RWPE1 (cell line): ENCODE measurements around the gene CTIF.
A peak's percentile ranks its signal among the peaks of the same experiment; 100 is the strongest.
"Not testable (repeated sequence)": the region's sequence is repeated elsewhere in the genome, so short reads cannot be mapped to it uniquely, and the experiment has no call there.

ENCODE experiments used
- CTCF ChIA-PET: fragments of 350-600 bp; sonication (Branson Sonifier 250); formaldehyde crosslinking; extraction: SDS; loops from one replicate; lab custom pipeline; 2021; lab: Yijun Ruan, JAX
- POLR2A ChIA-PET: fragments of 400-600 bp; formaldehyde crosslinking; extraction: SDS; loops from one replicate; lab custom pipeline; 2020; ENCODE audit warnings: antibody characterized with exemption; ENCODE audit not compliant: low non-redundant PET; lab: Yijun Ruan, JAX
- DNase-seq: peaks from one replicate; pipeline ENCODE4 v3.0.0; 2012; ENCODE audit warnings: low spot score
- H3K27ac ChIP-seq: fragments of 450-650 bp; 2 replicates; pipeline ENCODE4 v1.5.1; 2017
- TF ChIP-seq, protein P1 (sequence below): fragments of 450-650 bp; conservative IDR thresholded peaks from 2 replicates; pipeline ENCODE4 v1.5.1; 2017; ENCODE audit warnings: low read depth, mild to moderate bottlenecking

The CTIF gene

DNA sequence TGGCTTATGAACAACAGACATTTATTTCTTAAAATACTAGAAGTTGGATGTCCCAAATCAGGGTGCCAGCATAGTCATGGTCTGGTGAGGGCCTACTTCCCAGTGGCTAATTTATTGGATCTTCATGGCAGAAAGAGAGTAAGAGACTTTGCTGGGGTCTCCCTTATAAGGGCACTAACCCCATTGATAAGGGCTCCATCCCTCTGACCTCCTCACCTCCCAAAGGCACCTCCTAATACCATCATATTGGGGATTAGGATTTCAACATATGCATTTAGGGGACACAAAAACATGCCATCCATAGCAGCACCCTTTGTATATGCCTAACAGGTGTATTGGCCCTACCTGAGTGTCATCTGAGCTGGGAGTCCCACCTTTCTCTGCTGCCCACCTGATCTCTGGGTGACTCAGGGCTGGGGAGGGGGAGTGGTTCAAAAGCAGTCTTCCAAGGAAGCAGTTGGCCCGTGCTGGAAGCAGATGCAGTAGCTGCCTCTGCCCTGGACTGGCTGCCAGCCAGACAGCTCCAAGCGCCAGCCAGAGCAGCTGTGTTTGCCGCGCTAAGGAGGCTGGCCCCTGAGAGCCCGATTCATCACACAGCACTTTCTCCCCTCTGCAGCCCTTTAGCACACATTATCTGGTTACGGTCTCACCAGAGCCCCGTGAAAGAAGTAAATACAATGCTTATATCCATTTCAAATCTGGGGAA is 327.4 kb downstream of the CTIF start:
- POLR2A ChIA-PET = no interaction called here
- CTCF ChIA-PET = interaction anchor here (0.6 kb wide), 1 partner anchor 47 kb away, joined by 3 read pairs; no protein-coding TSS in a partner anchor
- H3K27ac ChIP-seq = peak overlapping the region; percentile 38
- TF ChIP-seq, protein P1, sequence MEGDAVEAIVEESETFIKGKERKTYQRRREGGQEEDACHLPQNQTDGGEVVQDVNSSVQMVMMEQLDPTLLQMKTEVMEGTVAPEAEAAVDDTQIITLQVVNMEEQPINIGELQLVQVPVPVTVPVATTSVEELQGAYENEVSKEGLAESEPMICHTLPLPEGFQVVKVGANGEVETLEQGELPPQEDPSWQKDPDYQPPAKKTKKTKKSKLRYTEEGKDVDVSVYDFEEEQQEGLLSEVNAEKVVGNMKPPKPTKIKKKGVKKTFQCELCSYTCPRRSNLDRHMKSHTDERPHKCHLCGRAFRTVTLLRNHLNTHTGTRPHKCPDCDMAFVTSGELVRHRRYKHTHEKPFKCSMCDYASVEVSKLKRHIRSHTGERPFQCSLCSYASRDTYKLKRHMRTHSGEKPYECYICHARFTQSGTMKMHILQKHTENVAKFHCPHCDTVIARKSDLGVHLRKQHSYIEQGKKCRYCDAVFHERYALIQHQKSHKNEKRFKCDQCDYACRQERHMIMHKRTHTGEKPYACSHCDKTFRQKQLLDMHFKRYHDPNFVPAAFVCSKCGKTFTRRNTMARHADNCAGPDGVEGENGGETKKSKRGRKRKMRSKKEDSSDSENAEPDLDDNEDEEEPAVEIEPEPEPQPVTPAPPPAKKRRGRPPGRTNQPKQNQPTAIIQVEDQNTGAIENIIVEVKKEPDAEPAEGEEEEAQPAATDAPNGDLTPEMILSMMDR = no peak
- DNase-seq = no peak

DNA sequence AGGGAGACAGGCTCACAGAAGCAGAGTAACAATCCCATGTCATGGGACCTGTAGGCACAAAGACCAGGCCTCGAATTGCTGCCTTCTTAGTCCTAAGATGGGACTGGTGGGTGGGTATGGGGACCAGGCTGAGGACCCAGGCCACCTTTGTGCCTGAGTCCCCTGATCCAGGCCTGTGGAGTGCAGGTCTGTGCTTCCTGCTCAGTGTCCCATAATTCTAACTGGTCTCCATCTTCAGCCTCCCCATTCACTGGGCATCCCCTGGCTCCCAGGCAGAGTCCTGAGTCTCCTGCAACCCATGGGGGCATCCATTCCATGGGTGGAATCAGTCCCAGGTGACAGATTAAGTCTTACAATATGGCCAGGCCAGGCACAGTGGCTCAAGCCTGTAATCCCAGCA is 328.0 kb downstream of the CTIF start:
- H3K27ac ChIP-seq = peak overlapping the region; percentile 38
- CTCF ChIA-PET = no interaction called here
- DNase-seq = no peak
- TF ChIP-seq, protein P1 = no peak
- POLR2A ChIA-PET = no interaction called here

DNA sequence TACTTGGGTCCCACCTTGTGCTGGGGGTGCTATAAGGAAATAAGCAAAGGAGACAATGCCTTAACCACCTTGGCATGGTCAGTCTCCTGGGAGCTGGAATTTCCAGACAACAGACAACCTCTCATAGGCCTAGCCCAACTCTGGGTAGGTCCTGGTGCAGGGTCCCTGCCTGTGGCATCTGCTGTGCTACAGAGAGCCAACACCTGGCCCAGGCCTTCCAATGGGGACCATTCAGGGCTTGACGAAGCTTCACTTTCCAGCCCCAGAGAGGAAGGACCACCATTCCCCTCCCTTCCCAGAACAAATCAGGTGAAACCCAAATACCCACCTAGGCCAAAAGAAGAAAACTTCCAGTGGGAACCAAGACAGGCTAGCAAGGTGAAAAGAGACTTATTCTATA is 329.1 kb downstream of the CTIF start:
- H3K27ac ChIP-seq = no peak overlapping the region
- TF ChIP-seq, protein P1 = no peak
- ChIA-PET CTCF (no interaction called here), POLR2A (no interaction called here)
- no peak for DNase-seq

DNA sequence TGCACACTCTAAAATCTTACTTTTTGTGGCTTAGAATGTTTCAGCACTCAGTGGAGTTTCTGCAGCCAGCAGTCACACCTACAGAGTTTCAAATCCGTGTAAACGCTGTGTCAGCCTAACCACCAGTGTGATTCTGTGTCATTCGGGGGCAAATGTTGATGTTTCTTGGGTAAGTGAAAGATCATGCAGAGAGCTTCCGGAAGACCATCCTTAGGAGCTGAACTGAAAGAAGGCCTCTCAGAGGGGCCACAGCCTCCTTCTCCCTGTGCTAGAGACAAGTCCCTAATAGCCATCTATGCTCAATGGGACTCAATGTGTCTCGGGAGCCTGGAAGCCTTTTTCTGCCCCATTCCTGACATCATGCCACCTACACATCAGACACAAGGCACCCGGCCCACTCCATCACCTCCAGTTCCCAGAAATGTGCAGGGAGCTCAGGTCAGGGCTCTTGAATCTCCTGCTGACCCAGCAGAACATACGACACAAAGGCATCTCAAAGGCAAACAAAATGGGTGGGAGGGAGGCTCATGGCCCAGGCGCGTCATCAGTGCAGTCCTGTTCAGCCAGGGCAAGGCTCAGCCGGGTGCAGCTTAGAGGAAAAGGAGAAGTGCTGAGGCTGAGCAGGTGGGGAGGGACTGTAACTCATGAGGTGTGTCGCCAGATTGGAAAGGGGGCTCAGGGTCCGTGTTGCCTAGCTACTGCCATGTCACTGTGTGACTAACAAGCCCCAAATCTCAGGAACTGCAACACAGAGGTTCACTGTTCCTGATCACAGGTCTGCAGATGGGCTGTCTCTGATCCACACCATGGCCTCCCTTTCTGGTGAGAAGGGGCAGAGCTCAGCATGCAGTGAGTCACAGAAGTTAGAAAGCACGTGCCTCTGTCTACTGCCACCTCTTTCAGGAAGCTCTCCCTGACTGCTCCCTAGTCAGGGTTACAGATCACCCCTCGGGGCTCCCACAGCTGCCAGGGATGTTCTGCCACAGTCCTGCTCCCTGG is 329.9 kb downstream of the CTIF start:
- TF ChIP-seq, protein P1 = no peak
- no peak for DNase-seq
- POLR2A ChIA-PET = no interaction called here
- H3K27ac ChIP-seq = 0 out of 2 replicates have a peak overlapping the region, but pooled peaks have one; percentile 3
- CTCF ChIA-PET = no interaction called here

DNA sequence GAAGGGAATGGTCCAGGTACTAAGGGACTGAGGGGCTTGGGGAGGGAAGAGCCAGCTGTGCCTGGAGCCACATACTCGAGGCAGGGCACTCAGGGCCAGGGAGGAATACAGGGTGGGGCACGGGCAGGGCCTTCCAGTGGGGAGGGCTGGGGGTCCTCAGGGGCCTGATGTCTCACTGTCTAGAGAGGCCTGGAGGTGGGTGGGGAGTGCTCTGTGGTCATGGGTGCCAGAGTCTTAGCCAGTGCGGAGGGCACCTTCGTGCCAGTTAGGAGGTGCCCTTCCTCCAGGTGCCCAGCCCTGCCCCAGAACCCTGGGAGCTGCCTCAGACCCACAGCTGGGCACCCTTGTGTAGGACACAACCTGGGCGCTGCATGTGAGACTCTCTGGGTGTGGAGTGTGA is 330.8 kb downstream of the CTIF start:
- ChIA-PET CTCF (no interaction called here), POLR2A (no interaction called here)
- TF ChIP-seq, protein P1 = no peak
- DNase-seq = no peak
- no peak overlapping the region for H3K27ac ChIP-seq

DNA sequence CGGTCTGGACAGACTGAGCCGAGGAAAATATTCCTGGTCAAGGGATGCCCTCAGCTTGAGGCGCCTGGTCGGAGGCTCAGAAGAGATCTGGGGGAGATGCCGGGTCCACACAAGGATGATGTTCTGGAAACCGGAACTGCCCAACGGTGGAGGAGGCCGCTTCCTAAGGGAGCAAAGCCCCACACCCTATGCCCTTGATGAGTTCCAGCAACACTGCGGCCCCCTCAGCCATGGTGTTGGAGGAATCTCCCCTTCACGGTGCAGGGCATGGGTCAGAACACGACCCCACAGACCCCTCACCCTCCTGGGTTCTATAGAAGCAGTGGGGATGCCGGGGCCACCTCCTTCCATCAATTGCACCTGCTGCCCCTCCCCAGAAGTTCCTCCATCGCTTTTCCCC is 332.1 kb downstream of the CTIF start:
- DNase-seq, POLR2A ChIA-PET, CTCF ChIA-PET, H3K27ac ChIP-seq: not testable (repeated sequence)
